HG03457 (cell line): ENCODE results near the gene APOBEC3G.
"Not testable (repeated sequence)": the region's sequence is repeated elsewhere in the genome, so short reads cannot be mapped to it uniquely, and the experiment has no call there.

Experiments
- ATAC-seq: cut with Tn5 transposase; IDR thresholded peaks from one replicate; pipeline ENCODE4 v1.9.1; 2021; ENCODE audit warnings: moderate number of reproducible peaks; ENCODE audit not compliant: unreplicated experiment

The APOBEC3G gene

DNA sequence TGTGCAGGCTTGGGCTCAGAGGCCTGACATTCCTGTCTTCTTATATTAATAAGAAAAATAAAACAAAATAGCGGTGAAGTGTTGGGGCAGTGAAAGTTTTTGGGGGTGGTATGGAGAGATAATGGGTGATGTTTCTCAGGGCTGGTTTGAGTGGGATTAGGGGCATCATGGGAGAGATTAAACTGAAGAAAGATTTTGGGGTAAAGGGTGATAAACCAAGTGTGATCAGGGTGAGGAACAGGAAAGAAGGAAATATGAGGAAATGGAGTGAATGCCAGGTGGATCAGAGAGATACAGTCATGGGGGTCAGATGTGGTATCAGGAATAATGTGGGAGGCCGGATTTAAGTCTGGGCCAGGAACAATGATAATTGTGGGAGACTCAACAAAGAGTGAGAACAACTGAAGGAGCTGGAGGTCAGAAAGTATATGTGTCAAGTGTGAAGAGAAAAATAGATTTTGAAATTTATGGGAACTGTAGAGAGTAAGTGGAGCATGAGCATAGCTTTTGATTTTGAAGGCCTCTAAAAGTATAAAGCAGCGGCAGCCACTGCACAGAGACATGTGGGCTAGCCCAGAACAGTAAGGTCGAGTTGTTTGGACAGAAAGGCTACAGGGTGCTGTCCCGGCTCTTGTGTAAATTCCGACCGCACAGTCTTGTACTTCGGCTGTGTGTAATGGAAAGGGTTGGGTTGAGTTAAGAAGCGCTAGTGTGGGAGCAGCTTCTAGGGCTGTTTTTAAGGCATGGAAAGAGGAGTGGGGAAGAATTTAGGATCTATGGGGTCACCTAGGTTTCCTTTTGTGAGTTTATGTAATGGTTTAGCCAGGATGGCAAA is 10.4 kb upstream of the APOBEC3G start:
- not testable (repeated sequence) for ATAC-seq

GRCh38 chr22:39068033-39068785 is 8.9 kb upstream of the APOBEC3G start:
- ATAC-seq: no peak

DNA sequence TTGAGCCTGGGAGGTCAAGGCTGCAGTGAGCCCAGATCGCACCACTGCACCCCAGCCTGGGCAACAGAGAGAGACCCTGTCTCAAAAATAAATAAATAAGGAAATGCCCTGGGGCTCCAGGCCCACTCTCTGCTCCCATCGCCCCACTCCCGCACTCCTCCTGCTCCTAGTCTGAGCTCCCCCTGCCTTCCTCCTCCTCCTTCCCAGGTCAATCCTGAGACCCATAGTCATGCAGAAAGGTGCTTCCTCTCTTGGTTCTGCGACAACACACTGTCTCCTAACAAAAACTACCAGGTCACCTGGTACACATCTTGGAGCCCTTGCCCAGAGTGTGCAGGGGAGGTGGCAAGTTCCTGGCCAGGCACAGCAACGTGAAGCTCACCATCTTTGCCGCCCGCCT is 6.9 kb upstream of the APOBEC3G start:
- no peak for ATAC-seq

DNA sequence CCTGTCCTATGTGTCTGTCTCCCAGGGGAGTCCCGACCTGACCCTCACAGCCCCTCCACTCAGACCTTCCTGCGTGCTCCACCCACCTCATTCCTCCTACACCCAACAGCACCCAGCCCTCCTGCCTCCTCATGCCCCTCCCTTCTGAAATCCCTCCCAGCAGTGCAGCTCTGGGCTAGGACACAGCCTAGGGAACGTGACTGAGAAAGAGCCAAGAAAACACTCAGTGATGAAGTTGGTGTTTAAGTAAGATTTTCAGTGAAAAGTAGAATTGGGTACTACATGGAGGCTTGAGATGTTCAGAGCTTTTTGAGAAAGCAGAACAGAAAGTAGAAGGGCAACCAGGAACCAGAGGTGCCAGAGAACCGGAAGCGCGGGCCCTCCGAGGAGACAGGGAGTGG is 4.5 kb upstream of the APOBEC3G start:
- not testable (repeated sequence) for ATAC-seq

DNA sequence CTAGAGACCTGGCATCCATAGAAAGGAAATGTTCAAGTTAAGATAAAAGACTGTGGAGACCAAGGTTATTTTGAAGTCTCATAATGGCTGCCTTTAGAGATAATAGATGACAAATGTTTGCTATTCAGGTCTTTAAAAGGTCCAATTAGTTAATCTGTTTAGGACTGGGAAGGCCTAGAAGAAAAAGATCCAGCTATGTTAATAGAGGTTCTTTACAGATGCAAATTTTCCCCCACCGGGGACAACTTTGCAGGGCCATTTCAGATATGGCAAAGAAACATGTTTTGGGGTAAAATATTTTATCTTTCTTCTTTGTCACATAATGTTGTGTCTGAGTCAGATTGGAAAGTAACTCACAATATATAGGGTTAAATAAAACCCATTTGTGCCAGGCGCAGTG is 3.1 kb upstream of the APOBEC3G start:
- ATAC-seq: no peak

DNA sequence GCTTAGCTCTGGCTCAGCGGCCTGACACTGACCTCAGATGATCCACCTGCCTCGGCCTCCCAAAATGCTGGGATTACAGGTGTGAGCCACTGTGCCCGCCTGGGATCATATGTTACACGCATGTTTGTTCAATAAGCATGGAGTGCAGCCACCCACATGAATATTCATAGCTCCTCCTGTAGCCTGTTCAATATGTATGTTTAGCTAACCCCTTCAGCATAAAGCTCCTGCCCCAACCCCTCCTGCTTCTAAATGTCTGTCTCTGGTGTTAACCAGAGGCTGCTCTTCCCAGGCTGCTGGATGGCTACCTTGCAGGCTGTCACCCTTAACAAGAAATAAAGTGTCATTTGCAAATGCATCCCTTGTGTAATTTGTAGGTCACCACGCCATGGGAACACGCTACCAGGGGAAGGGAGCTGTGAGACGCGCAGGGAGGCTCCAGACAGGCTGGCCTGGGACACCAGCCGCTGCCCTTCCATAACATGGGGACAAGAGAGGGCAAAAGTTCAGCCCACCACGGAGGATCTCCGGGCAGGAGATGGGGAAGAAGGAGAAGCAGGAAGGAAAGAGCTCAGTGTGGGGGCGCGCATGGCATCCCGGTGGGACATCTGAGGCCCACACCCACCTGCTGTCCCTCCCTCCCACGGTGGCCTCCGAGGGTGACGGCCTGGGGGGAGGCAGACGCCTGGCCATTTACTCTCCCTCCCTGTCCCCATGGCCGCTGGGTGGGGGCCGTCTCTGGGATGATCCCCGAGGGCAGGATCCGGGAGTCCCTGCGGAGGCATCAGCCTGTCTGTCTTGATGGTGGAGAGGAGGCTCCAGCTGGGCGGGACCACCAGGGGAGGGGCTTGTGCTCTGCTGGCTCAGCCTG is 685 bp upstream of the APOBEC3G start:
- not testable (repeated sequence) for ATAC-seq

- ATAC-seq: not testable (repeated sequence)
Measured at GRCh38 chr22:39077912-39078311, 837 bp downstream of the APOBEC3G start.

GRCh38 chr22:39078329-39078728 is 1.3 kb downstream of the APOBEC3G start:
- ATAC-seq: no peak

- not testable (repeated sequence) for ATAC-seq
Measured at GRCh38 chr22:39079054-39079637, 2.1 kb downstream of the APOBEC3G start.

DNA sequence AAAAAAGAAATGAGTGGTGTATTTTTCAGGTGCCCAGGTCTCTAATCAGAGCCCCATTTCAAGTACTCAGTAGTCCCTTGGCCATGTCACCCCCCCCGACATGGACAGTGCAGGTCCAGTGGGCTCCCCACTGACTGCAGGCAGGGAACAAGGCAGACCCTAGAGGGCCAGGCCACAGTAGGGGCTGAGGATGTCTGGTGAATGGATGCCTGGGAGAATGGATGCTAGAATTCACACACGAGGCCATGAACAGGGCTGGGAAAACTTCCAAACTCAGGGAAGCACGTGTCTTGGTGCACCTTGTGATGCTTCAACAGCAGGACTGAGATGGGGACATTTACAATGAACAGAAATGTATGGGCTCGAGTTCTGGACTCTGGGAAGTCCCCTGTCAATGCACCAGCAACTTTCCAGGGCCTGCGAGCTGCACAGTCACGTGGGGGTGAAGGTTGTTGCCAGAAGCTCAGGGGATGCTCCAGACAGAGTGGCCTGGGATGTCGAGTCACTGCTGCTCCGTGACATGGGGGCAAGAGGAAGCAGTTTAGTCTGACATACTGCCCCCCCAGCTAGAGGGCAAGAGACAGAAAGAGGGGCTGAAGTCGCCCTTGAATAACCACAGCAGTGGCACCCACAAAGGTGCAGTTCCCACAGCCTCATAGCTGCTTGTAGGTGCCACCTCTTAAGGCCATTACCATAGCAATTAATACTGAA is 3.1 kb downstream of the APOBEC3G start:
- ATAC-seq: no peak

DNA sequence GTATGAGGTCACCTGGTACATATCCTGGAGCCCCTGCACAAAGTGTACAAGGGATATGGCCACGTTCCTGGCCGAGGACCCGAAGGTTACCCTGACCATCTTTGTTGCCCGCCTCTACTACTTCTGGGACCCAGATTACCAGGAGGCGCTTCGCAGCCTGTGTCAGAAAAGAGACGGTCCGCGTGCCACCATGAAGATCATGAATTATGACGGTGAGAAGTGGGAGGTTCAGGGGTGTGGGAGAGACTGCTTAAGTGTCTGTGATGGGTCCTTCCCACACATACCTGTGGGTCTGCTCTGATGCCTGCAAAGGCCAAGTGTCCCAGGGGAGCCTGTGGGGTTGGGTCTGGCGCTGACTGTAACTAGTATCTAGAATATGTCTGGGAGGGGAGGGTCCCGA is 3.9 kb downstream of the APOBEC3G start:
- ATAC-seq: no peak

DNA sequence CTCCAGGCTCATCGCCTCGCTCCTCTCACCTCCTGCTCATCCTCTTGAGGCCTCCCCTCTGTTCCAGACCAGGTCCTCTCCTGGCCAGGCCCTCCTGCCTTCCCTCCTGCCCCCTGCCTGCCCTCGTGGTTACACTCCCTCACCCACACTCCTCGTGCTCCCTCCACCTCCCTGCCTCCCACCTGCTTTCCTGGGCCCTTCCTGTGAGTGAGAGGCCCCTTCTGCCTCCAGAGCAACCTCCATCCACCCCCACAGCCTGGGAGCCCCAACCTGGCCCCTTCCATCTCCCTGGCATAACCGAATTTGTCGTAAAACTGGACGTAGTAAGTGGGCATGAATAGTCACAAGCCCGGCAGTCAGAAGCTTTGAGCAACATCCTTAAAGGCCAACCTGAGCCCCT is 4.5 kb downstream of the APOBEC3G start:
- no peak for ATAC-seq

GRCh38 chr22:39083212-39084165 is 6.4 kb downstream of the APOBEC3G start:
- ATAC-seq: no peak

- no peak for ATAC-seq
Measured at GRCh38 chr22:39084666-39085065, 7.6 kb downstream of the APOBEC3G start.

- ATAC-seq: no peak
Measured at GRCh38 chr22:39087098-39087497, 10.0 kb downstream of the APOBEC3G start.

DNA sequence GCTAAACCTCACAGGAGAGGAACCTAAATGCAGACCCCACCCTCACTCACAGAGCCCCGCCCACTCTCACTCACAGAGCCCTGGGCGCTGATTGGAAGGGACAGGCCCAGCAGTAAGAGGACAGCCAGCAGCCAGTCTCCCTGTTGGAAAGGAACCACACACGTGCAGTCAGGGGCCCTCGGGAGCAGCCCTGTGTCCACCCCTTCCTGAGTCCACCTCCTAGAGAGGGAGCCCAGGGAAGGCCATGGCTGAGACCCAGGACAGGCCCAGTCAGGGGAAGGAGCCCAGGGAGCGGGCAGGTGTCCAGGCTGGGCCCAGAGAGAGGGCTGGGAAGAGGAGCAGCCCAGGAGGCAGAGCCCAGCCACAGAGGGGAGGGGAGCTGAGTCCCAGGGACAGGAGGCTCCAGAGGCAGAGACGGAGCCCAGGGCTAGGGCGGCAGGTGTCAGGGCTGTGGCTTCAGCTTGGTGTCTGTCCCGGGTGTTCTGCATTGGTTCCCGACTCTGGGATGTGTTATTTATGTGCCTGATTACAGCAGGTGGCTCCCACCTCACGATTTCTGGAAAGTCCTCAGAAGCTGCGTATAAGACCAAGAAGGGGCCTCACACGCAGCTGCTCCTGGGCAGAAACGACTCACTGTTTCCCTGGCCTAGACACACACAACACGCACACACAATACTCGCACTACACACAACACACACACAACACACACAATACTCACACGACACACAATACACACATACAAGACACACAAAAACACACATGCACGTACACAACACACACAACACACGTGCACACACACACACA is 11.0 kb downstream of the APOBEC3G start:
- no peak for ATAC-seq

- no peak for ATAC-seq
Measured at GRCh38 chr22:39088685-39089032, 11.6 kb downstream of the APOBEC3G start.

DNA sequence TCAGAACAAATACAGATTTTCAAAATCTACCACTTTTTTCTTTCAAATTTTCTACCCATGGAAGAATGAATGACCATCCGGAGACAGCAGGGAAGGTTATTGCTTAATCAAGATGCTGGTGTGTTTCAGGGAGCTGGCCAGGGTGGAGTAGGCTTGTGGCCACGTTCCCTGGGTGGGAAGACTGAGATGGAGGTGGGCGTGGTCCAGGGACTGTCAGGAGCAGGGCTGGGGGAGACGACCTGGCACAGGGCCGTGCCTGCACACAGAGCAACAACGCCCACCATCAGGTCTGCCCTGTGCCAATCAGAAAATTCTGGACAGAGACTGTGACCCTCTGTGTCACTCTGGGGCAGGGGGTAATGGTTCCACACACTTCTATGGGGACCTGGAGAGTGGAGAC is 12.9 kb downstream of the APOBEC3G start:
- no peak for ATAC-seq
